ENCODE data around the gene GPR141. TPM values are rescaled to one million over a fixed set of nuclear protein-coding genes. Genes with fewer than 3 reads are reported as not detected.

The GPR141 gene
- total RNA-seq, 1 experiment from 2014 or later, result not detected

DNA sequence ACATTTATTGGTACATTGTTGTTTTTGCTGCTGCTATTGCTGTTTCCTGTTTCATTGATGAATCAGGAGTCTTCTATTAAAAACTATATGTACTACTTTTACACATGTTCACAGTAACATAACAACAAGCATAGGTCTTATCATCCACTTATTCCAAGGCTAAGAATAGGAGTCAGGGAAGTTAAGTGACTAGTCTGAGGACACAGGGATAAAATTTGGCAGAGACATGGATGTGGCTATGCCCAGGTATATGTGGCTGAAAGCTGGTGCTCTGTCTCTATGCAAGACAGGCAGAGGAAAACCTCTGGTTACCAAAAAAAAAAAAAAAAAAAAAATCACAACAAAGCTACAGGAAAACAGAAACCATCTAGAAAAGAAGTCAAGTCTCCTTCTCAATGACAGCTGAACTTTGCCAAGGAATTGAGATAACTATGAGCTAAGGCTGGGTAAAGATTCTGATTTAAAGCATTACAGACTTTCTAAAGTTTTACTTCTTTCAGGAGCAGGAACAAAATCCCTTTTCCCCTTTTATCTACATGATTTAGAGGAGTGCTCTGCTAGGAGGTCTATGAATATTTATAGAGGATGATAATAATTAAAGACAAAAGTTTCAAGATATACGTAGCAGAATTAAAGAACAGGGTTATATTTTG is 70.0 kb downstream of the GPR141 start:
- no peaks in the 10 kb centered on the region for H3K36me3 ChIP-seq (ENCODE audit: control insufficient read depth in 1 of 2, insufficient read depth in 2 of 2, low read length in 2 of 2)
- ChIA-PET RAD21 (ENCODE audit: low non-redundant PET in 1 of 2, low total read pairs in 2 of 2, uncharacterized antibody in 2 of 2, unreplicated experiment in 2 of 2) (no interaction called here), POLR2A (no interaction called here), CTCF (no interaction called here)
- no peak overlapping the region for H3K9ac ChIP-seq (ENCODE audit: low read length)
- no peak overlapping the region for H2AFZ ChIP-seq (ENCODE audit: low read depth, low read length, poor library complexity, severe bottlenecking)
- no peak for TF ChIP-seq CEBPB (IDR thresholded peaks at IDR 0.05; ENCODE audit: low read depth)
- no peak for TF ChIP-seq EZH2 (IDR thresholded peaks at IDR 0.05)
- TF ChIP-seq, protein P1, sequence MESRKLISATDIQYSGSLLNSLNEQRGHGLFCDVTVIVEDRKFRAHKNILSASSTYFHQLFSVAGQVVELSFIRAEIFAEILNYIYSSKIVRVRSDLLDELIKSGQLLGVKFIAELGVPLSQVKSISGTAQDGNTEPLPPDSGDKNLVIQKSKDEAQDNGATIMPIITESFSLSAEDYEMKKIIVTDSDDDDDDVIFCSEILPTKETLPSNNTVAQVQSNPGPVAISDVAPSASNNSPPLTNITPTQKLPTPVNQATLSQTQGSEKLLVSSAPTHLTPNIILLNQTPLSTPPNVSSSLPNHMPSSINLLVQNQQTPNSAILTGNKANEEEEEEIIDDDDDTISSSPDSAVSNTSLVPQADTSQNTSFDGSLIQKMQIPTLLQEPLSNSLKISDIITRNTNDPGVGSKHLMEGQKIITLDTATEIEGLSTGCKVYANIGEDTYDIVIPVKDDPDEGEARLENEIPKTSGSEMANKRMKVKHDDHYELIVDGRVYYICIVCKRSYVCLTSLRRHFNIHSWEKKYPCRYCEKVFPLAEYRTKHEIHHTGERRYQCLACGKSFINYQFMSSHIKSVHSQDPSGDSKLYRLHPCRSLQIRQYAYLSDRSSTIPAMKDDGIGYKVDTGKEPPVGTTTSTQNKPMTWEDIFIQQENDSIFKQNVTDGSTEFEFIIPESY (IDR thresholded peaks at IDR 0.05; ENCODE audit: extremely low read depth, insufficient replicate concordance, low read length), result no peak
- no peak for TF ChIP-seq POLR2AphosphoS5 (IDR thresholded peaks at IDR 0.05; ENCODE audit: low read depth, low read length)
- no peak for TF ChIP-seq RAD21 (IDR thresholded peaks at IDR 0.05; ENCODE audit: low read depth)
- TF ChIP-seq, protein P2, sequence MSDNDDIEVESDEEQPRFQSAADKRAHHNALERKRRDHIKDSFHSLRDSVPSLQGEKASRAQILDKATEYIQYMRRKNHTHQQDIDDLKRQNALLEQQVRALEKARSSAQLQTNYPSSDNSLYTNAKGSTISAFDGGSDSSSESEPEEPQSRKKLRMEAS (IDR thresholded peaks at IDR 0.05), result no peak
- DNase-seq (ENCODE audit: low read depth, low spot score) (no peak), ATAC-seq (no peak)
- no peaks in the 10 kb centered on the region for H3K79me2 ChIP-seq (ENCODE audit: insufficient read depth, low read length)
- no TSS peak for BruUV-seq (replicated peaks)
- no peak overlapping the region for H3K4me2 ChIP-seq (ENCODE audit: low read length)
- H3K4me1 ChIP-seq (ENCODE audit: control insufficient read depth in 1 of 2, insufficient read depth in 2 of 2, low read length in 2 of 2), result no peaks in the 10 kb centered on the region
- H3K27me3 ChIP-seq (ENCODE audit: insufficient read depth, low read length), result peaks cover 8% of the 10 kb centered on the region
- H4K20me1 ChIP-seq (ENCODE audit: insufficient read depth), result no peaks in the 10 kb centered on the region
- no peak overlapping the region for H3K4me3 ChIP-seq (replicated peaks in 1 of 2; ENCODE audit: low read depth in 1 of 2, low read length in 2 of 2)
- intact Hi-C loops (cut with micrococcal nuclease), result no loop called here
- H3K9me3 ChIP-seq (ENCODE audit: control insufficient read depth in 1 of 2, insufficient read depth in 1 of 2, low read depth in 1 of 2, low read length in 2 of 2), result no peaks in the 10 kb centered on the region
- no peaks in the 10 kb centered on the region for H3K9me2 ChIP-seq (ENCODE audit: insufficient read depth)
- H3K27ac ChIP-seq (ENCODE audit: low read depth, low read length), result no peak overlapping the region
